Measurements from ENCODE around the gene PGA5. TPM values are rescaled to one million over a fixed set of nuclear protein-coding genes. Genes with fewer than 3 reads are reported as not detected.
A peak's percentile ranks its signal among the peaks of the same experiment; 100 is the strongest.

PGA5 gene
- total RNA-seq, 1 donor from 2014 or later = not detected

DNA sequence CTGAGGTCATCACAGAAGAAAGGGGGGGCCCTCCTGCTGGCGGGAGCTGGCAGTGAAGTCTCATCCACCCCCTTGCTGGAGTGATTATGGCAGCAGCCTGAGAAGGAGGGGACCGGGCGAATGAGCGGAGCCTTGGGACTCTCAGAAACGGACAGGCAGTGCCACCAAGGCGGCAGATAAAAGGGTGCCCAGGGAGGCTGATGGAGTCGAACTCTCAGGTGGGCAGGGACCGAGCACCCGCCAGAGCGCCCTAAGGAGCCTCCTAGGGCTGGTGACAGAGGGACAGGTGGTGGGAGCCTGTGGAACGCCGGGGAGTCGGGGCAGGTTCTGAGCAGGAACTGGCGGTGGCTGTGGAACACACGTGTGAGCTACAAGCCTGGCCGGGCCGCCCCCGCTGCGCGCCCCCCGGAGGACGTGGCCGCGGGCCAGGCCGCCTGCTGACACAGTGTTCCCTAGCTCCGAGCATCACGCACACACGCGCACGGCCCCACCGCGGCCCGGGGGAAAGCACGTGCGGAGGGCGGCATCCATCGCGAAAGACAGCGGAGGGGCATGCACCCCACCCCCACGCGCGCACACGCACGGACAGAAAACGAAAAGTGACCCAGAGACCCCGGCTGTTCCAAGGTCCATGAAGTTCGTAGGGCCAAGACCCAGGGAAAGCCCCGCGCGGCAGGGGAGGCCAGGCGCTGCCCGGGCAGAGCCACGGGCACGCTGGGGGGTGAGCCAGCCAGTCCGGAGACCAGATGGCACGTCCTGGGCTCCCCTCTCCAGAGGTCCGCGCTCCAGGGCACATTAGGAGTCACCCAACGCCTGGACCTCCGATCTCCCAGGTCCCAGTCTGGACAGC is 53.1 kb downstream of the PGA5 start:
- H3K27ac Mint-ChIP-seq (ENCODE audit: unreplicated experiment) = peak overlapping the region; percentile 77

GRCh38 chr11:61294717-61295595 is 54.0 kb downstream of the PGA5 start, which contains the start of gene VWCE:
Gene VWCE (minus strand): TSS chr11:61295316. CDS start chr11:61295037, 279 bp downstream.
- peak; percentile 34 for TF ChIP-seq CTCF (IDR thresholded peaks at IDR 0.05)
- peak within 1 kb of the TSS; percentile 78 for H3K4me3 Mint-ChIP-seq (ENCODE audit: unreplicated experiment)
- DNase-seq (ENCODE audit: extremely low spot score, unreplicated experiment) = peak; percentile 86
- H3K27me3 Mint-ChIP-seq (ENCODE audit: unreplicated experiment) = no peaks in the 10 kb centered on the region
- peak within 1 kb of the TSS; percentile 44 for H3K27ac Mint-ChIP-seq (ENCODE audit: unreplicated experiment)
- no peaks in the 10 kb centered on the region for H3K9me3 Mint-ChIP-seq (ENCODE audit: unreplicated experiment)
- H3K4me1 Mint-ChIP-seq (ENCODE audit: unreplicated experiment) = peaks cover 47% of the 10 kb centered on the region
- H3K36me3 Mint-ChIP-seq (ENCODE audit: unreplicated experiment) = peaks cover 11% of the 10 kb centered on the region

More for the DNA sequence above, 53.1 kb downstream of the PGA5 start:
- Mint-ChIP-seq H3K4me1 (ENCODE audit: unreplicated experiment) (peaks cover 44% of the 10 kb centered on the region), H3K9me3 (ENCODE audit: unreplicated experiment) (no peaks in the 10 kb centered on the region), H3K27me3 (ENCODE audit: unreplicated experiment) (no peaks in the 10 kb centered on the region), H3K36me3 (ENCODE audit: unreplicated experiment) (peaks cover 6% of the 10 kb centered on the region), H3K4me3 (ENCODE audit: unreplicated experiment) (peak overlapping the region; percentile 78)
- peak; percentile 91 for DNase-seq (ENCODE audit: extremely low spot score, unreplicated experiment)
- TF ChIP-seq CTCF (IDR thresholded peaks at IDR 0.05) = no peak

DNA sequence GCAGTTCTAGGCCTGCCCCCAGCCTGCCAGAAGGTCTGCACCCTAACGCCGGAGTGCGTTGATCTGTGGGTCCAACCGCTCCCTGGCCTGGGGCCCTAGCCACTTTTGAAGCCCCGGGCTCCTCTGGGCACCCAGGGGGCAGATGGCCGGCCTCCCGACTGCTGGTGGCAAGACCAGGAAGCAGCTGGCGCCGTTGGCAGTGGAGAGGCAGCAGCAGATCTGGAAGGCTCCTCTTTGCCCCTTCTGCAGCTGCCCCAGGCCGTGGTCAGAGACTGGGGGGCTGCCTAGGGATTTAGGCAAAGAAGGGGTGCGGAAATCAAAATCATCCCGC is 54.6 kb downstream of the PGA5 start:
- TF ChIP-seq CTCF (IDR thresholded peaks at IDR 0.05) = no peak
- H3K9me3 Mint-ChIP-seq (ENCODE audit: unreplicated experiment) = no peaks in the 10 kb centered on the region
- H3K36me3 Mint-ChIP-seq (ENCODE audit: unreplicated experiment) = peaks cover 15% of the 10 kb centered on the region
- H3K4me1 Mint-ChIP-seq (ENCODE audit: unreplicated experiment) = peaks cover 47% of the 10 kb centered on the region
- H3K27ac Mint-ChIP-seq (ENCODE audit: unreplicated experiment) = no peak overlapping the region
- no peak for DNase-seq (ENCODE audit: extremely low spot score, unreplicated experiment)
- no peaks in the 10 kb centered on the region for H3K27me3 Mint-ChIP-seq (ENCODE audit: unreplicated experiment)
- no peak overlapping the region for H3K4me3 Mint-ChIP-seq (ENCODE audit: unreplicated experiment)

GRCh38 chr11:61297341-61297740 is 56.4 kb downstream of the PGA5 start:
- no peaks in the 10 kb centered on the region for H3K9me3 Mint-ChIP-seq (ENCODE audit: unreplicated experiment)
- H3K27ac Mint-ChIP-seq (ENCODE audit: unreplicated experiment) = peak overlapping the region; percentile 87
- no peak for DNase-seq (ENCODE audit: extremely low spot score, unreplicated experiment)
- H3K4me3 Mint-ChIP-seq (ENCODE audit: unreplicated experiment) = peak overlapping the region; percentile 30
- H3K4me1 Mint-ChIP-seq (ENCODE audit: unreplicated experiment) = peaks cover 47% of the 10 kb centered on the region
- no peaks in the 10 kb centered on the region for H3K27me3 Mint-ChIP-seq (ENCODE audit: unreplicated experiment)
- H3K36me3 Mint-ChIP-seq (ENCODE audit: unreplicated experiment) = peaks cover 32% of the 10 kb centered on the region
- no peak for TF ChIP-seq CTCF (IDR thresholded peaks at IDR 0.05)

DNA sequence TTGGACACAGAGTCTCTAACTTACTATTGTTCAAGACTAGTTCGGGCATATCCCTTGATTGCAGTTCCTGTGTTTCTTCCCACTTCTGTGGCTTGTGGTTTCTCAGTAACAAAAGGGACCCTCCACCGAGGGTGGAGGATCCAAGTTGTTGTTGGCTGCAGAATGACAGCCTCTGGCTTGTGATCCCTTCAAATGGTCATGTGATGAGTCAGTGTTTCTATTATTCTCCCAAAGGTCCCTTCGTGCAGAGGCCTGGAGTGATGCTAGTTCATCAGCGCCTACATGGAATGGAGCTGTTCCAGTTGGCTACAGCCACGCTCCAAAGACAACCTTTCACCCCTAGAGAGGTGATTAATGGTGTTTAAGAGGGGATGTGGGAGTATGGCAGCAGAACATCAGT is 56.8 kb downstream of the PGA5 start:
- no peak for DNase-seq (ENCODE audit: extremely low spot score, unreplicated experiment)
- Mint-ChIP-seq H3K4me1 (ENCODE audit: unreplicated experiment) (peaks cover 45% of the 10 kb centered on the region), H3K9me3 (ENCODE audit: unreplicated experiment) (no peaks in the 10 kb centered on the region), H3K27ac (ENCODE audit: unreplicated experiment) (peak overlapping the region; percentile 87), H3K27me3 (ENCODE audit: unreplicated experiment) (no peaks in the 10 kb centered on the region), H3K36me3 (ENCODE audit: unreplicated experiment) (peaks cover 33% of the 10 kb centered on the region), H3K4me3 (ENCODE audit: unreplicated experiment) (peak overlapping the region; percentile 7)
- TF ChIP-seq CTCF (IDR thresholded peaks at IDR 0.05) = no peak
